Epithelial cell of esophagus (primary cell): Measurements from ENCODE around the gene SLAMF1.

Source experiments
- DNase-seq: peaks from one replicate; pipeline ENCODE4 v3.0.0; 2010; ENCODE audit warnings: low read depth
- H3K4me3 ChIP-seq: 2 replicates; pipeline ENCODE4 v1.5.1; 2011; ENCODE audit warnings: mild to moderate bottlenecking, low read length, control low read depth
- TF ChIP-seq, protein P1 (sequence below): IDR thresholded peaks from 2 replicates; pipeline ENCODE4 v1.5.1; 2011; ENCODE audit warnings: low read depth, mild to moderate bottlenecking, low read length, control low read depth, inconsistent platforms; ENCODE audit not compliant: insufficient read depth; ENCODE audit errors: missing control alignments

SLAMF1 gene

DNA sequence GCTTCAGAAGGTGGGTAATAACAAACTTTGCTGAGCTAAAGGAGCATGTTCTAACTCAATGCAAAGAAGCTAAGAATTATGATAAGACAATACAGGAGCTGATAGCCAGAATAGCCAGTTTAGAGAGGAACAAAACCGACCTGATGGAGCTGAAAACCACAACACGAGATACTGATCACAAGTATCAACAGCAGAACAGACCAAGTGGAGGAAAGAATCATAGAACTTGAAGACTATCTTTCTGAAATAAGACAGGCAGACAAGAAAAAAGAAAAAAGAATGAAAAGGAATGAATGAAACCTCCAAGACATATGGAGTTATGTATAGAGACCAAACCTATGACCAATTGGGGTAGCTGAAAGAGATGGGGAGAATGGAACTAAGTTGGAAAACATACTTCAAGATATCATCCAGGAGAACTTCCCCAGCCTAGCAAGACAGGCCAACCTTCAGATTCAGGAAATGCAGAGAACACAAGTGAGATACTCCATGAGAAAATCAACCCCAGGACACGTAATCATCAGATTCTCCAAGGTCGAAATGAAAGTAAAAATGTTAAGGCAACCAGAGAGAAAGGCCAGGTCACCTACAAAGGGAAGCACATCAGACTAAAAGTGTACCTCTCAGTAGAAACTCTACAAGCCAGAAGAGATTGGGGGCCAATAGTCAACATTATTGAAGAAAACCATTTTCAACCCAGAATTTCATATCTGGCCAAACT, 88.0 kb downstream of the SLAMF1 start:
- H3K4me3 ChIP-seq: no peak overlapping the region
- TF ChIP-seq, protein P1, sequence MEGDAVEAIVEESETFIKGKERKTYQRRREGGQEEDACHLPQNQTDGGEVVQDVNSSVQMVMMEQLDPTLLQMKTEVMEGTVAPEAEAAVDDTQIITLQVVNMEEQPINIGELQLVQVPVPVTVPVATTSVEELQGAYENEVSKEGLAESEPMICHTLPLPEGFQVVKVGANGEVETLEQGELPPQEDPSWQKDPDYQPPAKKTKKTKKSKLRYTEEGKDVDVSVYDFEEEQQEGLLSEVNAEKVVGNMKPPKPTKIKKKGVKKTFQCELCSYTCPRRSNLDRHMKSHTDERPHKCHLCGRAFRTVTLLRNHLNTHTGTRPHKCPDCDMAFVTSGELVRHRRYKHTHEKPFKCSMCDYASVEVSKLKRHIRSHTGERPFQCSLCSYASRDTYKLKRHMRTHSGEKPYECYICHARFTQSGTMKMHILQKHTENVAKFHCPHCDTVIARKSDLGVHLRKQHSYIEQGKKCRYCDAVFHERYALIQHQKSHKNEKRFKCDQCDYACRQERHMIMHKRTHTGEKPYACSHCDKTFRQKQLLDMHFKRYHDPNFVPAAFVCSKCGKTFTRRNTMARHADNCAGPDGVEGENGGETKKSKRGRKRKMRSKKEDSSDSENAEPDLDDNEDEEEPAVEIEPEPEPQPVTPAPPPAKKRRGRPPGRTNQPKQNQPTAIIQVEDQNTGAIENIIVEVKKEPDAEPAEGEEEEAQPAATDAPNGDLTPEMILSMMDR: no peak
- DNase-seq: no peak
